ENCODE results near the gene CHRM2.

GRCh38 chr7:136971776-136972175 is 103.3 kb downstream of the CHRM2 start:
- TF ChIP-seq EZH2 (IDR thresholded peaks at IDR 0.05; ENCODE audit: borderline replicate concordance, low read depth, low read length, severe bottlenecking), result no peak
- TF ChIP-seq CTCF (IDR thresholded peaks at IDR 0.05; ENCODE audit: borderline replicate concordance, extremely low read depth, low read length, poor library complexity, severe bottlenecking), result no peak

All from DND-41 (cell line).